ENCODE data around the gene CRTAP.

CRTAP gene

GRCh38 chr3:33115024-33115768, 1.4 kb downstream of the CRTAP start:
- no peak overlapping the region; the same call in 1 of the 2 replicates for H3K27ac ChIP-seq
- no peak for TF ChIP-seq ZFX (IDR thresholded peaks at IDR 0.05)
- TF ChIP-seq, protein P1, sequence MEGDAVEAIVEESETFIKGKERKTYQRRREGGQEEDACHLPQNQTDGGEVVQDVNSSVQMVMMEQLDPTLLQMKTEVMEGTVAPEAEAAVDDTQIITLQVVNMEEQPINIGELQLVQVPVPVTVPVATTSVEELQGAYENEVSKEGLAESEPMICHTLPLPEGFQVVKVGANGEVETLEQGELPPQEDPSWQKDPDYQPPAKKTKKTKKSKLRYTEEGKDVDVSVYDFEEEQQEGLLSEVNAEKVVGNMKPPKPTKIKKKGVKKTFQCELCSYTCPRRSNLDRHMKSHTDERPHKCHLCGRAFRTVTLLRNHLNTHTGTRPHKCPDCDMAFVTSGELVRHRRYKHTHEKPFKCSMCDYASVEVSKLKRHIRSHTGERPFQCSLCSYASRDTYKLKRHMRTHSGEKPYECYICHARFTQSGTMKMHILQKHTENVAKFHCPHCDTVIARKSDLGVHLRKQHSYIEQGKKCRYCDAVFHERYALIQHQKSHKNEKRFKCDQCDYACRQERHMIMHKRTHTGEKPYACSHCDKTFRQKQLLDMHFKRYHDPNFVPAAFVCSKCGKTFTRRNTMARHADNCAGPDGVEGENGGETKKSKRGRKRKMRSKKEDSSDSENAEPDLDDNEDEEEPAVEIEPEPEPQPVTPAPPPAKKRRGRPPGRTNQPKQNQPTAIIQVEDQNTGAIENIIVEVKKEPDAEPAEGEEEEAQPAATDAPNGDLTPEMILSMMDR (conservative IDR thresholded peaks at IDR 0.05): no peak

DNA sequence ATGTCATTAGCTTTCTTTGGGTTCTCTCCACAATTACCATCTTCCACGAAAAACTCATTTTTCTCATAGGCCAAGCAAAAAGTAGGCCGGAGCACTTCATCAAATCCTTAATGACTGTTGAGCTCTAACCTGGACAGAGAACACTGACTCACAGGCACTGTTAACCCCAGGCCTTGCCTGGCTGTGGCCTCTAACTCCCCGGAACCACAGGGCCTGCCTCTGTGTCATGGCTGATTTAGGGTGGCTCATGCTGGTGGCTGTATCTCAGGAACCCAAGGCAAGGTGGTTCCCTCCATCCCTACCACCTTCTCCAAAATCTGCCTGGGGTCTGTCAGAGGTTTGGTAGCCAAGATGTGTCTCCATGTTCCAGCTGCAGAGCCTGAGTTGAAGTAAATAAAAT, 3.6 kb downstream of the CRTAP start:
- no peak overlapping the region for H3K27ac ChIP-seq
- no peak for TF ChIP-seq ZFX (IDR thresholded peaks at IDR 0.05)
- TF ChIP-seq, protein P1 (conservative IDR thresholded peaks at IDR 0.05): no peak

- no peak overlapping the region for H3K27ac ChIP-seq
- no peak for TF ChIP-seq ZFX (IDR thresholded peaks at IDR 0.05)
- TF ChIP-seq, protein P1 (conservative IDR thresholded peaks at IDR 0.05): no peak
These were observed 6.1 kb downstream of the CRTAP start for GRCh38 chr3:33119891-33120290.

- TF ChIP-seq, protein P1 (conservative IDR thresholded peaks at IDR 0.05): no peak
- TF ChIP-seq ZFX (IDR thresholded peaks at IDR 0.05): no peak
- H3K27ac ChIP-seq: no peak overlapping the region
These were observed 9.2 kb downstream of the CRTAP start for GRCh38 chr3:33122991-33123390.

DNA sequence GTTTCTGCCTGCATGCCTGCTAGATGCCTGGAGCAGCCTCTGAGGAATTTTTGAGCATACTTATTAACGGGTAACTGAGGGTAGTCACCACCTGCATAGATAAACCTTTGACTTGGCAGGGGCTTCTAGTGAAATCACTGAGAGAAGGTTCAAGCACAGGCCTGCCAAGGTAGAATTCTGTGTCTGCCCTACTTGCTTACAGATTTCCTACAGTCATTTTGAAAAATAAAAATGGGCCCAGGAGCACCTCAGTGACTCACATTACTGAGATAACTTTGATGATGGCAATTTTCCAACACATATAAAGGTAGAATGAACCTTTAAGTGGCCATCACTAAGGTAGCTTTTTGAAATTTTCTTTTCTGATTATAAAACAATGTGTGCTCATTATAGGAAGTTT, 10.8 kb downstream of the CRTAP start:
- no peak overlapping the region for H3K27ac ChIP-seq
- TF ChIP-seq ZFX (IDR thresholded peaks at IDR 0.05): no peak
- TF ChIP-seq, protein P1 (conservative IDR thresholded peaks at IDR 0.05): no peak

GRCh38 chr3:33125840-33126239, 12.0 kb downstream of the CRTAP start:
- TF ChIP-seq ZFX (IDR thresholded peaks at IDR 0.05): no peak
- TF ChIP-seq, protein P1 (conservative IDR thresholded peaks at IDR 0.05): no peak
- no peak overlapping the region for H3K27ac ChIP-seq

- TF ChIP-seq, protein P1 (conservative IDR thresholded peaks at IDR 0.05): no peak
- no peak for TF ChIP-seq ZFX (IDR thresholded peaks at IDR 0.05)
- H3K27ac ChIP-seq: no peak overlapping the region
These were observed 14.9 kb downstream of the CRTAP start for GRCh38 chr3:33128706-33129105.

All from C4-2B (cell line).